Adipose tissue (tissue), 3 donors: ENCODE measurements around the gene NAV2. TPM values are rescaled to one million over a fixed set of nuclear protein-coding genes. Genes with fewer than 3 reads are reported as not detected.

Experiments
- H3K27ac ChIP-seq: one replicate; pipeline ENCODE4 v1.5.1; 2013; ENCODE audit warnings: low read depth, low read length
- WGBS, 3 donors: extraction: QIAGEN DNeasy Blood & Tissue Kit; methylation state at CpG; one replicate each; pipeline ENCODE4 v1.1.7; 2013; 5-methylcytosine and 5-hydroxymethylcytosine counted together
- polyA plus RNA-seq, 3 donors: library from polyadenylated mRNA; stranded (reverse); fragments of 200-250 nt; gene quantifications; one replicate each; pipeline ENCODE4 v1.2.3, GENCODE V29; 2013
- donor health status: healthy with polysubstance abuse.
- donor health status: Bipolar disorder and iron deficiency.
- donor health status: healthy.

The NAV2 gene
- polyA plus RNA-seq, 3 donors = 3.9 to 5.1 (median 4.8) TPM

GRCh38 chr11:19933132-19933735 is 220.6 kb downstream of the NAV2 start:
- H3K27ac ChIP-seq = no peak overlapping the region
- WGBS, 3 donors = 95 to 96% (median 96%) methylated on average over 20 of the region's 20 CpGs

- no peak overlapping the region for H3K27ac ChIP-seq
- 80 to 91% (median 83%) methylated on average over 12 of the region's 12 CpGs for WGBS, 3 donors
These were observed 221.3 kb downstream of the NAV2 start for GRCh38 chr11:19933801-19934488.

GRCh38 chr11:19934828-19935259 is 222.2 kb downstream of the NAV2 start:
- no peak overlapping the region for H3K27ac ChIP-seq
- WGBS, 3 donors = 68 to 72% (median 69%) methylated on average over 3 of the region's 3 CpGs

GRCh38 chr11:19935507-19935906 is 222.9 kb downstream of the NAV2 start:
- H3K27ac ChIP-seq = no peak overlapping the region
- 74 to 81% (median 77%) methylated on average over 4 of the region's 4 CpGs for WGBS, 3 donors

GRCh38 chr11:19936461-19936860 is 223.8 kb downstream of the NAV2 start:
- WGBS, 3 donors = 88 to 96% (median 95%) methylated on average over 9 of the region's 9 CpGs
- no peak overlapping the region for H3K27ac ChIP-seq

- H3K27ac ChIP-seq = no peak overlapping the region
- 53 to 61% (median 53%) methylated on average over 10 of the region's 10 CpGs for WGBS, 3 donors
These were observed 225.7 kb downstream of the NAV2 start for GRCh38 chr11:19938169-19938856.

- no peak overlapping the region for H3K27ac ChIP-seq
These were observed 226.2 kb downstream of the NAV2 start for GRCh38 chr11:19938866-19939265.

GRCh38 chr11:19939415-19939929 is 226.8 kb downstream of the NAV2 start:
- 81 to 90% (median 87%) methylated on average over 9 of the region's 9 CpGs for WGBS, 3 donors
- no peak overlapping the region for H3K27ac ChIP-seq

More at GRCh38 chr11:19938866-19939265, 226.2 kb downstream of the NAV2 start:
- 60 to 84% (median 82%) methylated on average over 4 of the region's 4 CpGs for WGBS, 3 donors

- WGBS, 3 donors = 91 to 94% (median 92%) methylated on average over 6 of the region's 6 CpGs
- H3K27ac ChIP-seq = no peak overlapping the region
These were observed 228.2 kb downstream of the NAV2 start for GRCh38 chr11:19940831-19941230.

- 47 to 94% (median 90%) methylated on average over 1 of the region's 1 CpG for WGBS, 3 donors
- no peak overlapping the region for H3K27ac ChIP-seq
These were observed 234.0 kb downstream of the NAV2 start for GRCh38 chr11:19946681-19947080.

- H3K27ac ChIP-seq = no peak overlapping the region
- WGBS, 3 donors = 45 to 68% (median 56%) methylated on average over 5 of the region's 5 CpGs
These were observed 235.0 kb downstream of the NAV2 start for GRCh38 chr11:19947537-19948114.

GRCh38 chr11:19949606-19950005 is 237.0 kb downstream of the NAV2 start:
- WGBS, 3 donors = 92 to 96% (median 92%) methylated on average over 7 of the region's 7 CpGs
- H3K27ac ChIP-seq = no peak overlapping the region

GRCh38 chr11:19951558-19952115 is 239.0 kb downstream of the NAV2 start:
- no peak overlapping the region for H3K27ac ChIP-seq
- 19 to 22% (median 20%) methylated on average over 6 of the region's 6 CpGs for WGBS, 3 donors

- WGBS, 3 donors = 25 to 65% (median 63%) methylated on average over 3 of the region's 3 CpGs
- H3K27ac ChIP-seq = no peak overlapping the region
These were observed 239.5 kb downstream of the NAV2 start for GRCh38 chr11:19952116-19952605.

GRCh38 chr11:19952911-19953310 is 240.3 kb downstream of the NAV2 start:
- 71 to 85% (median 81%) methylated on average over 1 of the region's 1 CpG for WGBS, 3 donors
- H3K27ac ChIP-seq = no peak overlapping the region

- no peak overlapping the region for H3K27ac ChIP-seq
- WGBS, 3 donors = 66 to 73% (median 70%) methylated on average over 4 of the region's 4 CpGs
These were observed 240.7 kb downstream of the NAV2 start for GRCh38 chr11:19953336-19953735.

- 21 to 82% (median 78%) methylated on average over 2 of the region's 2 CpGs for WGBS, 3 donors
- no peak overlapping the region for H3K27ac ChIP-seq
These were observed 241.3 kb downstream of the NAV2 start for GRCh38 chr11:19953909-19954308.

- no peak overlapping the region for H3K27ac ChIP-seq
These were observed 242.3 kb downstream of the NAV2 start for GRCh38 chr11:19954899-19955298.
